Hepatocyte (in vitro differentiated cells): ENCODE data around the gene CUBN. TPM values are rescaled to one million over a fixed set of nuclear protein-coding genes. Genes with fewer than 3 reads are reported as not detected.

ENCODE experiments used
- DNase-seq: peaks from one replicate; pipeline ENCODE4 v3.0.0-alpha.2; 2016; ENCODE audit warnings: low spot score
- H2AFZ ChIP-seq: fragments of 200-600 bp; sonication (generic); 2 replicates; pipeline ENCODE4 v1.6.0; 2016; ENCODE audit warnings: antibody characterized with exemption, mild to moderate bottlenecking
- H3K27ac ChIP-seq: fragments of 200-600 bp; sonication (generic); 2 replicates; pipeline ENCODE4 v1.5.1; 2016; ENCODE audit warnings: mild to moderate bottlenecking
- H3K27me3 ChIP-seq: fragments of 200-600 bp; sonication (generic); 2 replicates; pipeline ENCODE4 v1.6.1; 2016
- H3K36me3 ChIP-seq: fragments of 200-600 bp; sonication (generic); replicated peaks from 2 replicates; pipeline ENCODE4 v1.5.1; 2016; ENCODE audit warnings: low read depth; ENCODE audit not compliant: insufficient read depth
- H3K4me1 ChIP-seq: fragments of 200-600 bp; sonication (generic); 2 replicates; pipeline ENCODE4 v1.5.1; 2016; ENCODE audit warnings: mild to moderate bottlenecking, moderate library complexity; ENCODE audit not compliant: insufficient read depth
- H3K4me2 ChIP-seq: fragments of 200-600 bp; sonication (generic); 2 replicates; pipeline ENCODE4 v1.6.0; 2016
- H3K4me3 ChIP-seq: fragments of 200-600 bp; sonication (generic); 2 replicates; pipeline ENCODE4 v1.5.1; 2016; ENCODE audit warnings: mild to moderate bottlenecking
- H3K79me2 ChIP-seq: fragments of 200-600 bp; sonication (generic); 2 replicates; pipeline ENCODE4 v1.6.0; 2017; ENCODE audit warnings: mild to moderate bottlenecking
- H3K9me2 ChIP-seq: fragments of 200-600 bp; sonication (generic); replicated peaks from 2 replicates; pipeline ENCODE4 v1.6.0; 2017; ENCODE audit warnings: mild to moderate bottlenecking; ENCODE audit not compliant: insufficient read depth
- H3K9me3 ChIP-seq: fragments of 200-600 bp; sonication (generic); 2 replicates; pipeline ENCODE4 v1.5.1; 2016; ENCODE audit warnings: low read depth, mild to moderate bottlenecking
- H4K20me1 ChIP-seq: fragments of 200-600 bp; sonication (generic); 2 replicates; pipeline ENCODE4 v1.6.0; 2016; ENCODE audit warnings: mild to moderate bottlenecking; ENCODE audit not compliant: insufficient read depth, poor library complexity, severe bottlenecking
- EZH2 ChIP-seq: fragments of 200-600 bp; sonication (generic); IDR thresholded peaks from 2 replicates; pipeline ENCODE4 v1.6.1; 2016; ENCODE audit warnings: antibody characterized with exemption, mild to moderate bottlenecking, borderline replicate concordance
- EZH2phosphoT487 ChIP-seq: fragments of 200-600 bp; sonication (generic); IDR thresholded peaks from one replicate; pipeline ENCODE4 v1.6.1; 2018; ENCODE audit warnings: antibody characterized with exemption, mild to moderate bottlenecking, low read depth, moderate library complexity; ENCODE audit not compliant: unreplicated experiment, severe bottlenecking
- WGBS: methylation state at CpG from one replicate; pipeline ENCODE4 v1.1.6; 2016; ENCODE audit warnings: low lambda C conversion rate; ENCODE audit errors: missing lambda C conversion rate; 5-methylcytosine and 5-hydroxymethylcytosine counted together
- polyA plus RNA-seq: library from polyadenylated mRNA; unstranded; fragments of >200 nt; fragmentation: Nextera tagmentation; extraction: Ambion mirVana; gene quantifications from 2 replicates; pipeline ENCODE4 v1.2.1, GENCODE V29; 2016
- total RNA-seq: library from RNA; depleted of rRNA; stranded (reverse); fragments of >200 nt; gene quantifications from 2 replicates; pipeline ENCODE4 v1.2.3, GENCODE V29; 2014
- TF ChIP-seq, protein P1 (sequence below): fragments of 200-600 bp; sonication (generic); IDR thresholded peaks from 2 replicates; pipeline ENCODE4 v1.5.1; 2016; ENCODE audit warnings: antibody characterized with exemption, mild to moderate bottlenecking; ENCODE audit not compliant: poor library complexity

Gene CUBN
- total and polyA plus RNA-seq, 2 experiments from 2014 or later: 2.0 to 10.6 TPM

GRCh38 chr10:17041626-17042520, 87.7 kb downstream of the CUBN start:
- Histone ChIP-seq H3K4me2 (no peak overlapping the region), H3K4me1 (no peaks in the 10 kb centered on the region), H3K9me3 (no peaks in the 10 kb centered on the region), H3K36me3 (no peaks in the 10 kb centered on the region), H3K27ac (no peak overlapping the region), H4K20me1 (no peaks in the 10 kb centered on the region), H3K9me2 (no peaks in the 10 kb centered on the region), H2AFZ (no peak overlapping the region), H3K4me3 (no peak overlapping the region), H3K27me3 (no peaks in the 10 kb centered on the region), H3K79me2 (no peaks in the 10 kb centered on the region)
- TF ChIP-seq EZH2 (no peak), EZH2phosphoT487 (no peak)
- TF ChIP-seq, protein P1, sequence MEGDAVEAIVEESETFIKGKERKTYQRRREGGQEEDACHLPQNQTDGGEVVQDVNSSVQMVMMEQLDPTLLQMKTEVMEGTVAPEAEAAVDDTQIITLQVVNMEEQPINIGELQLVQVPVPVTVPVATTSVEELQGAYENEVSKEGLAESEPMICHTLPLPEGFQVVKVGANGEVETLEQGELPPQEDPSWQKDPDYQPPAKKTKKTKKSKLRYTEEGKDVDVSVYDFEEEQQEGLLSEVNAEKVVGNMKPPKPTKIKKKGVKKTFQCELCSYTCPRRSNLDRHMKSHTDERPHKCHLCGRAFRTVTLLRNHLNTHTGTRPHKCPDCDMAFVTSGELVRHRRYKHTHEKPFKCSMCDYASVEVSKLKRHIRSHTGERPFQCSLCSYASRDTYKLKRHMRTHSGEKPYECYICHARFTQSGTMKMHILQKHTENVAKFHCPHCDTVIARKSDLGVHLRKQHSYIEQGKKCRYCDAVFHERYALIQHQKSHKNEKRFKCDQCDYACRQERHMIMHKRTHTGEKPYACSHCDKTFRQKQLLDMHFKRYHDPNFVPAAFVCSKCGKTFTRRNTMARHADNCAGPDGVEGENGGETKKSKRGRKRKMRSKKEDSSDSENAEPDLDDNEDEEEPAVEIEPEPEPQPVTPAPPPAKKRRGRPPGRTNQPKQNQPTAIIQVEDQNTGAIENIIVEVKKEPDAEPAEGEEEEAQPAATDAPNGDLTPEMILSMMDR: no peak
- WGBS: 66% methylated on average over 7 of the region's 7 CpGs
- DNase-seq: no peak

DNA sequence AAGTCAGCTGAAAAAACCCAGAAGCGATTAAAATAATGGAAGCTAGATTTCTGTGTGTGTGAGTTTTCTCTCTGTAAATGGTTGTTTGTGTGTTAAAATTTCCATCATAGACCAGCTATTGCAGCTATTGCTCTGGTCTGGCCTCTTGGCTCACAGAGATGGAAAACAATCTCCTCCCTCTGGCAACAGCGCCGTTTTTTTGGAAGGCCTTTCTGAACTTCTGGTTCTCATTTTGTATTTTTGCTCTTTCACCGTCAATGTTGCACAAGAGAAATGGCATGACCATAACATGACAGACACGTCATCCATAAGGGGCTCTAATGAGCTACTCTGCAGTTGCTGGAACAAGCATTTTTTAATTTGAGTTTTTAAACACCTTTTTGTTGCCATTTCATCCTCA, 91.0 kb downstream of the CUBN start:
- Histone ChIP-seq H3K4me2 (no peak overlapping the region), H3K4me3 (no peak overlapping the region), H3K36me3 (no peaks in the 10 kb centered on the region), H3K4me1 (no peaks in the 10 kb centered on the region), H3K79me2 (no peaks in the 10 kb centered on the region), H3K9me3 (no peaks in the 10 kb centered on the region), H3K27me3 (no peaks in the 10 kb centered on the region), H3K9me2 (no peaks in the 10 kb centered on the region), H3K27ac (peak overlapping the region; percentile 10), H2AFZ (no peak overlapping the region), H4K20me1 (no peaks in the 10 kb centered on the region)
- WGBS: 88% methylated on average over 5 of the region's 5 CpGs
- TF ChIP-seq, protein P1: no peak
- TF ChIP-seq EZH2 (no peak), EZH2phosphoT487 (no peak)
- no peak for DNase-seq

DNA sequence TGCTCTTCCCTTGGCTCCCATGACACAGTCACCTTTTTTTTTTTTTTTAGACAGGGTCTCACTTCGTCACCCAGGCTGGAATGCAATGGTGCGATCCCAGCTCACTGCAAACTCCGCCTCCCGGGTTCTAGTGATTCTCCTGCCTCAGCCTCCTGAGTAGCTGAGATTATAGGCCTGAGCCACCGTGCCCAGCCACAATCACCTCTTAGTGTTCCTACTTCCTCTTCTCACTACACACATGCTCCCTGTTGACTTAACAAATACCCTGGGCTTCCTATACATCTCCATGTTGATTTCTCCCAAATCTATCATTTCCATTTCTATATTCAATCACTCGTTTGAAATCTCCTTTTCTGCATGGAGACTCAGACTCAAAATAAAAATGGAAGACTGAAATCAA, 91.7 kb downstream of the CUBN start:
- no peaks in the 10 kb centered on the region for H3K79me2 ChIP-seq
- DNase-seq: no peak
- H3K27me3 ChIP-seq: no peaks in the 10 kb centered on the region
- H3K27ac ChIP-seq: no peak overlapping the region
- no peak overlapping the region for H2AFZ ChIP-seq
- H3K4me1 ChIP-seq: no peaks in the 10 kb centered on the region
- 96% methylated on average over 6 of the region's 6 CpGs for WGBS
- H4K20me1 ChIP-seq: no peaks in the 10 kb centered on the region
- no peak for TF ChIP-seq EZH2phosphoT487
- no peaks in the 10 kb centered on the region for H3K9me2 ChIP-seq
- H3K4me2 ChIP-seq: no peak overlapping the region
- H3K9me3 ChIP-seq: no peaks in the 10 kb centered on the region
- H3K36me3 ChIP-seq: no peaks in the 10 kb centered on the region
- no peak overlapping the region for H3K4me3 ChIP-seq

- Histone ChIP-seq H3K4me1 (no peaks in the 10 kb centered on the region), H3K36me3 (no peaks in the 10 kb centered on the region), H3K4me3 (no peak overlapping the region), H3K27ac (peak overlapping the region; percentile 46), H3K9me3 (no peaks in the 10 kb centered on the region), H4K20me1 (no peaks in the 10 kb centered on the region), H2AFZ (no peak overlapping the region), H3K9me2 (no peaks in the 10 kb centered on the region), H3K27me3 (no peaks in the 10 kb centered on the region), H3K79me2 (no peaks in the 10 kb centered on the region), H3K4me2 (no peak overlapping the region)
- WGBS: 65% methylated on average over 1 of the region's 1 CpG
- TF ChIP-seq, protein P1: no peak
- no peak for TF ChIP-seq EZH2phosphoT487
- TF ChIP-seq EZH2: no peak
- DNase-seq: peak; percentile 11
Measured at GRCh38 chr10:17035446-17035845, 94.2 kb downstream of the CUBN start.
